ENCODE measurements around the gene CNIH2. TPM values are rescaled to one million over a fixed set of nuclear protein-coding genes. Genes with fewer than 3 reads are reported as not detected.

CNIH2 gene
- total and polyA plus RNA-seq, 2 of the 13 experiments (the other 11 are each of a cell fraction or from before 2014, with no cell fraction given), result 0.60 to 0.69 TPM

GRCh38 chr11:66333220-66333877 is 55.4 kb downstream of the CNIH2 start (continued):
- TF ChIP-seq, protein P1, sequence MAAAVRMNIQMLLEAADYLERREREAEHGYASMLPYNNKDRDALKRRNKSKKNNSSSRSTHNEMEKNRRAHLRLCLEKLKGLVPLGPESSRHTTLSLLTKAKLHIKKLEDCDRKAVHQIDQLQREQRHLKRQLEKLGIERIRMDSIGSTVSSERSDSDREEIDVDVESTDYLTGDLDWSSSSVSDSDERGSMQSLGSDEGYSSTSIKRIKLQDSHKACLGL (CRISPR knock-in tag; IDR thresholded peaks at IDR 0.05), result no peak
- TF ChIP-seq RFX1 (IDR thresholded peaks at IDR 0.05) (no peak), ARID2 (CRISPR knock-in tag; IDR thresholded peaks at IDR 0.05; ENCODE audit: borderline replicate concordance) (no peak), BCL6 (CRISPR knock-in tag; IDR thresholded peaks at IDR 0.05) (no peak), ZNF570 (CRISPR knock-in tag; IDR thresholded peaks at IDR 0.05; ENCODE audit: borderline replicate concordance) (no peak)

Other genes starting within 250 kb of the CNIH2 start
- gene GAL3ST3, start 229.0 kb upstream of the CNIH2 start, total RNA-seq (2016; rRNA removed; fragmentation: Illumina TruSeq; extraction: Trizol), result not detected in 2 replicates
- gene GAL3ST3, start 229.0 kb upstream of the CNIH2 start, polyA plus RNA-seq (2011; rRNA removed), result not detected in 2 replicates
- 153 and 162 TPM in 2 replicates for gene SF3B2, start 225.8 kb upstream of the CNIH2 start, total RNA-seq (2016; rRNA removed; fragmentation: Illumina TruSeq; extraction: Trizol)
- 70.0 and 70.4 TPM in 2 replicates for gene SF3B2, start 225.8 kb upstream of the CNIH2 start, polyA plus RNA-seq (2011; rRNA removed)
- 7.6 and 12.2 TPM in 2 replicates for gene PACS1, start 207.9 kb upstream of the CNIH2 start, total RNA-seq (2016; rRNA removed; fragmentation: Illumina TruSeq; extraction: Trizol)
- gene PACS1, start 207.9 kb upstream of the CNIH2 start, polyA plus RNA-seq (2011; rRNA removed), result 8.6 and 11.9 TPM in 2 replicates
- 5.8 and 8.9 TPM in 2 replicates for gene KLC2, start 20.5 kb upstream of the CNIH2 start, total RNA-seq (2016; rRNA removed; fragmentation: Illumina TruSeq; extraction: Trizol)
- 9.2 and 13.5 TPM in 2 replicates for gene KLC2, start 20.5 kb upstream of the CNIH2 start, polyA plus RNA-seq (2011; rRNA removed)
- gene RAB1B, start 9.5 kb upstream of the CNIH2 start, total RNA-seq (2016; rRNA removed; fragmentation: Illumina TruSeq; extraction: Trizol), result 73.7 and 77.9 TPM in 2 replicates
- 87.9 and 97.8 TPM in 2 replicates for gene RAB1B, start 9.5 kb upstream of the CNIH2 start, polyA plus RNA-seq (2011; rRNA removed)
- 78.9 and 145 TPM in 2 replicates for gene YIF1A, start 11.0 kb downstream of the CNIH2 start, total RNA-seq (2016; rRNA removed; fragmentation: Illumina TruSeq; extraction: Trizol)
- 133 and 166 TPM in 2 replicates for gene YIF1A, start 11.0 kb downstream of the CNIH2 start, polyA plus RNA-seq (2011; rRNA removed)
- 0.10 and 0.18 TPM in 2 replicates for gene TMEM151A, start 13.7 kb downstream of the CNIH2 start, total RNA-seq (2016; rRNA removed; fragmentation: Illumina TruSeq; extraction: Trizol)
- gene TMEM151A, start 13.7 kb downstream of the CNIH2 start, polyA plus RNA-seq (2011; rRNA removed), result 0.33 and 0.48 TPM in 2 replicates
- 0.20 and 0.35 TPM in 2 replicates for gene CD248, start 38.9 kb downstream of the CNIH2 start, total RNA-seq (2016; rRNA removed; fragmentation: Illumina TruSeq; extraction: Trizol)
- gene CD248, start 38.9 kb downstream of the CNIH2 start, polyA plus RNA-seq (2011; rRNA removed), result 0.20 and 0.25 TPM in 2 replicates
- 3.9 and 4.1 TPM in 2 replicates for gene RIN1, start 58.3 kb downstream of the CNIH2 start, total RNA-seq (2016; rRNA removed; fragmentation: Illumina TruSeq; extraction: Trizol)
- 2.4 and 4.2 TPM in 2 replicates for gene RIN1, start 58.3 kb downstream of the CNIH2 start, polyA plus RNA-seq (2011; rRNA removed)
- 55.7 and 63.1 TPM in 2 replicates for gene BRMS1, start 66.9 kb downstream of the CNIH2 start, total RNA-seq (2016; rRNA removed; fragmentation: Illumina TruSeq; extraction: Trizol)
- 15.8 and 16.8 TPM in 2 replicates for gene BRMS1, start 66.9 kb downstream of the CNIH2 start, polyA plus RNA-seq (2011; rRNA removed)
- gene B4GAT1, start 69.5 kb downstream of the CNIH2 start, total RNA-seq (2016; rRNA removed; fragmentation: Illumina TruSeq; extraction: Trizol), result 44.9 and 109 TPM in 2 replicates
- gene B4GAT1, start 69.5 kb downstream of the CNIH2 start, polyA plus RNA-seq (2011; rRNA removed), result 40.4 and 47.8 TPM in 2 replicates
- gene SLC29A2, start 93.6 kb downstream of the CNIH2 start, total RNA-seq (2016; rRNA removed; fragmentation: Illumina TruSeq; extraction: Trizol), result 0.49 and 0.66 TPM in 2 replicates
- gene SLC29A2, start 93.6 kb downstream of the CNIH2 start, polyA plus RNA-seq (2011; rRNA removed), result 0.56 and 0.63 TPM in 2 replicates
- not detected in 2 replicates for gene NPAS4, start 142.9 kb downstream of the CNIH2 start, total RNA-seq (2016; rRNA removed; fragmentation: Illumina TruSeq; extraction: Trizol)
- not detected in 2 replicates for gene NPAS4, start 142.9 kb downstream of the CNIH2 start, polyA plus RNA-seq (2011; rRNA removed)
- 176 and 220 TPM in 2 replicates for gene MRPL11, start 160.7 kb downstream of the CNIH2 start, total RNA-seq (2016; rRNA removed; fragmentation: Illumina TruSeq; extraction: Trizol)
- 59.1 and 72.9 TPM in 2 replicates for gene MRPL11, start 160.7 kb downstream of the CNIH2 start, polyA plus RNA-seq (2011; rRNA removed)
- gene PELI3, start 188.7 kb downstream of the CNIH2 start, total RNA-seq (2016; rRNA removed; fragmentation: Illumina TruSeq; extraction: Trizol), result 2.5 and 4.0 TPM in 2 replicates
- 2.0 and 3.1 TPM in 2 replicates for gene PELI3, start 188.7 kb downstream of the CNIH2 start, polyA plus RNA-seq (2011; rRNA removed)
- gene DPP3, start 202.3 kb downstream of the CNIH2 start, total RNA-seq (2016; rRNA removed; fragmentation: Illumina TruSeq; extraction: Trizol), result 48.7 and 59.8 TPM in 2 replicates
- gene DPP3, start 202.3 kb downstream of the CNIH2 start, polyA plus RNA-seq (2011; rRNA removed), result 38.4 and 48.4 TPM in 2 replicates
- 8.1 and 14.1 TPM in 2 replicates for gene BBS1, start 232.5 kb downstream of the CNIH2 start, total RNA-seq (2016; rRNA removed; fragmentation: Illumina TruSeq; extraction: Trizol)
- 11.7 and 12.1 TPM in 2 replicates for gene BBS1, start 232.5 kb downstream of the CNIH2 start, polyA plus RNA-seq (2011; rRNA removed)

All from HepG2 (cell line).